Liver (tissue), 9 donors: ENCODE data around the gene ANK3. TPM values are rescaled to one million over a fixed set of nuclear protein-coding genes. Genes with fewer than 3 reads are reported as not detected.

ENCODE experiments used
- DNase-seq: peaks from one replicate; pipeline ENCODE4 v3.0.0-alpha.2; 2017; ENCODE audit warnings: low spot score
- H3K27ac ChIP-seq, 2 donors: one replicate each; pipeline ENCODE4 v1.7.0; 2013; ENCODE audit warnings: inconsistent platforms in 2 of 2, low read length in 2 of 2, control low read depth in 1 of 2, low read depth in 1 of 2, mild to moderate bottlenecking in 1 of 2
- H3K27me3 ChIP-seq, 4 donors: one replicate each; pipeline versions ENCODE4 v1.6.1 to v1.7.0; 2013; ENCODE audit warnings: low read length in 3 of 4, inconsistent platforms in 1 of 4, mild to moderate bottlenecking in 1 of 4, moderate library complexity in 1 of 4; ENCODE audit not compliant: control insufficient read depth in 4 of 4, insufficient read depth in 4 of 4
- H3K36me3 ChIP-seq, 4 donors: one replicate each; pipeline versions ENCODE4 v1.6.1 to v1.7.0; 2013; ENCODE audit warnings: low read length in 3 of 4, mild to moderate bottlenecking in 3 of 4, low read depth in 1 of 4, moderate library complexity in 1 of 4; ENCODE audit not compliant: control insufficient read depth in 4 of 4, insufficient read depth in 3 of 4
- H3K4me1 ChIP-seq, 4 donors: one replicate each; pipeline versions ENCODE4 v1.6.1 to v1.7.0; 2013; ENCODE audit warnings: low read length in 3 of 4, mild to moderate bottlenecking in 3 of 4, moderate library complexity in 1 of 4; ENCODE audit not compliant: control insufficient read depth in 4 of 4, insufficient read depth in 4 of 4
- H3K4me3 ChIP-seq, 3 donors: one replicate each; pipeline versions ENCODE4 v1.6.1 to v1.7.0; 2013; ENCODE audit warnings: low read length in 3 of 3, control low read depth in 1 of 3, low read depth in 1 of 3, mild to moderate bottlenecking in 1 of 3
- H3K9ac ChIP-seq, 2 donors: one replicate each; pipeline ENCODE4 v1.7.0; 2013; ENCODE audit warnings: low read length in 2 of 2, mild to moderate bottlenecking in 2 of 2, moderate library complexity in 2 of 2, control low read depth in 1 of 2, low read depth in 1 of 2
- H3K9me3 ChIP-seq, 4 donors: one replicate each; pipeline versions ENCODE4 v1.6.1 to v1.7.0; 2013; ENCODE audit warnings: low read length in 3 of 4; ENCODE audit not compliant: control insufficient read depth in 4 of 4
- ATF3 ChIP-seq: IDR thresholded peaks from 2 replicates; pipeline ENCODE4 v1.6.1; 2016; ENCODE audit warnings: antibody characterized with exemption
- CTCF ChIP-seq: fragments of 150-350 bp; IDR thresholded peaks from 2 replicates; pipeline ENCODE4 v1.5.1; 2017; ENCODE audit warnings: improper control_type of control experiment, low read depth, low read length; ENCODE audit not compliant: missing input control
- EGR1 ChIP-seq, 2 donors: IDR thresholded peaks; 2 replicates each; pipeline ENCODE4 v1.6.1; 2016 to 2018; ENCODE audit warnings: antibody characterized with exemption in 2 of 2, low read depth in 2 of 2
- FOXA1 ChIP-seq: IDR thresholded peaks from 2 replicates; pipeline ENCODE4 v1.6.1; 2016; ENCODE audit warnings: antibody characterized with exemption
- FOXA2 ChIP-seq: IDR thresholded peaks from 2 replicates; pipeline ENCODE4 v1.6.1; 2016; ENCODE audit warnings: antibody characterized with exemption
- GABPA ChIP-seq, 2 donors: IDR thresholded peaks in 1 of 2; conservative IDR thresholded peaks in 1 of 2; 2 replicates each; pipeline ENCODE4 v1.6.1; 2016; ENCODE audit warnings: antibody characterized with exemption in 2 of 2, mild to moderate bottlenecking in 1 of 2, moderate library complexity in 1 of 2
- HNF4A ChIP-seq, 2 donors: conservative IDR thresholded peaks; 2 replicates each; pipeline ENCODE4 v1.6.1; 2016; ENCODE audit warnings: antibody characterized with exemption in 2 of 2, mild to moderate bottlenecking in 2 of 2
- HNF4G ChIP-seq: IDR thresholded peaks from 2 replicates; pipeline ENCODE4 v1.6.1; 2016; ENCODE audit warnings: antibody characterized with exemption
- JUND ChIP-seq, 2 donors: IDR thresholded peaks; 2 replicates each; pipeline ENCODE4 v1.6.1; 2016; ENCODE audit warnings: antibody characterized with exemption in 2 of 2
- MAX ChIP-seq: IDR thresholded peaks from 2 replicates; pipeline ENCODE4 v1.6.1; 2016; ENCODE audit warnings: antibody characterized with exemption
- NR2F2 ChIP-seq: IDR thresholded peaks from 2 replicates; pipeline ENCODE4 v1.6.1; 2016; ENCODE audit warnings: antibody characterized with exemption
- RAD21 ChIP-seq, 2 donors: IDR thresholded peaks; 2 replicates each; pipeline ENCODE4 v1.6.1; 2016; ENCODE audit warnings: antibody characterized with exemption in 2 of 2, mild to moderate bottlenecking in 2 of 2
- REST ChIP-seq: IDR thresholded peaks from 2 replicates; pipeline ENCODE4 v1.6.1; 2016; ENCODE audit warnings: antibody characterized with exemption, mild to moderate bottlenecking
- RXRA ChIP-seq, 2 donors: IDR thresholded peaks; 2 replicates each; pipeline ENCODE4 v1.6.1; 2017 to 2018; ENCODE audit warnings: antibody characterized with exemption in 2 of 2, mild to moderate bottlenecking in 1 of 2
- SP1 ChIP-seq: IDR thresholded peaks from 2 replicates; pipeline ENCODE4 v1.6.1; 2018; ENCODE audit warnings: antibody characterized with exemption, mild to moderate bottlenecking
- TAF1 ChIP-seq: conservative IDR thresholded peaks from 2 replicates; pipeline ENCODE4 v1.6.1; 2016; ENCODE audit warnings: antibody characterized with exemption, mild to moderate bottlenecking
- YY1 ChIP-seq: IDR thresholded peaks from 2 replicates; pipeline ENCODE4 v1.6.1; 2016; ENCODE audit warnings: antibody characterized with exemption, mild to moderate bottlenecking
- ZBTB33 ChIP-seq: IDR thresholded peaks from 2 replicates; pipeline ENCODE4 v1.6.1; 2016; ENCODE audit warnings: antibody characterized with exemption
- WGBS: extraction: QIAGEN DNeasy Blood & Tissue Kit; methylation state at CpG from one replicate; pipeline ENCODE4 v1.1.7; 2013; 5-methylcytosine and 5-hydroxymethylcytosine counted together
- polyA plus RNA-seq, 2 donors: library from polyadenylated mRNA; stranded (reverse) in 1 of 2; unstranded in 1 of 2; fragments of 200-250 nt in 1 of 2; fragments of >200 nt in 1 of 2; fragmentation: Nextera tagmentation in 1 of 2; extraction: Ambion mirVana in 1 of 2; gene quantifications; one replicate each; pipeline versions ENCODE4 v1.2.1 to v1.2.3, GENCODE V29; 2013 to 2015
- total RNA-seq, 2 donors: library from RNA; depleted of rRNA; stranded (reverse); fragments of >200 nt; gene quantifications; one replicate each; pipeline ENCODE4 v1.2.3, GENCODE V29; 2014
- donor health status: healthy.
- donor health status: healthy.
- donor health status: healthy.
- donor health status: healthy.
- donor health status: healthy.

ANK3 gene
- total and polyA plus RNA-seq, 4 donors: 5.7 to 30.0 (median 9.7) TPM

GRCh38 chr10:60288256-60288655 is 101.4 kb downstream of the ANK3 start:
- H3K9me3 ChIP-seq: no peaks in the 10 kb centered on the region
- no peak overlapping the region for H3K9ac ChIP-seq
- H3K36me3 ChIP-seq: no peaks in the 10 kb centered on the region
- no peak for DNase-seq
- peak overlapping the region in 1 of 2 donors; percentile 25 for H3K27ac ChIP-seq
- no peak overlapping the region for H3K4me3 ChIP-seq
- H3K27me3 ChIP-seq: no peaks in the 10 kb centered on the region
- 71% methylated on average over 3 of the region's 3 CpGs for WGBS
- H3K4me1 ChIP-seq: peaks cover 0 to 2% (median under 1%) of the 10 kb centered on the region in 4 donors
- no peak for TF ChIP-seq RAD21 (IDR thresholded peaks at IDR 0.05)
- no peak for TF ChIP-seq ATF3
- TF ChIP-seq MAX: no peak
- TF ChIP-seq ZBTB33: no peak
- no peak for TF ChIP-seq HNF4G
- TF ChIP-seq TAF1: no peak
- no peak for TF ChIP-seq GABPA (IDR thresholded peaks at IDR 0.05 in 1 of 2, conservative IDR thresholded peaks at IDR 0.05 in 1 of 2)
- TF ChIP-seq JUND (IDR thresholded peaks at IDR 0.05): no peak
- no peak for TF ChIP-seq RXRA (IDR thresholded peaks at IDR 0.05)
- no peak for TF ChIP-seq YY1
- no peak for TF ChIP-seq EGR1 (IDR thresholded peaks at IDR 0.05; ENCODE audit: low read depth in 2 of 2)
- TF ChIP-seq REST: no peak
- TF ChIP-seq NR2F2: no peak
- TF ChIP-seq CTCF: no peak
- no peak for TF ChIP-seq FOXA2
- TF ChIP-seq HNF4A (conservative IDR thresholded peaks at IDR 0.05): no peak
- TF ChIP-seq FOXA1: no peak
- TF ChIP-seq SP1: no peak
